Neutrophil (primary cell): ENCODE measurements around the gene VWA8.
"Not testable (repeated sequence)": the region's sequence is repeated elsewhere in the genome, so short reads cannot be mapped to it uniquely, and the experiment has no call there.

Source experiments
- H3K27ac ChIP-seq: fragments of 200-600 bp; sonication (generic); 2 replicates; pipeline ENCODE4 v1.5.1; 2016; ENCODE audit warnings: mild to moderate bottlenecking, moderate library complexity
- H3K27me3 ChIP-seq: fragments of 200-600 bp; sonication (generic); 2 replicates; pipeline ENCODE4 v1.6.0; 2016; ENCODE audit warnings: mild to moderate bottlenecking
- H3K36me3 ChIP-seq: fragments of 200-600 bp; sonication (generic); 2 replicates; pipeline ENCODE4 v1.5.1; 2017
- H3K4me1 ChIP-seq, 2 experiments: fragments of 200-600 bp in 1 of 2; sonication (generic) in 1 of 2; 1 replicate in 1 of 2; 2 replicates in 1 of 2; pipeline versions ENCODE4 v1.5.1 to v1.6.1; 2013 to 2016; ENCODE audit warnings: low read depth in 1 of 2, low read length in 1 of 2, mild to moderate bottlenecking in 1 of 2, moderate library complexity in 1 of 2; ENCODE audit not compliant: control insufficient read depth in 1 of 2, insufficient read depth in 1 of 2
- H3K4me3 ChIP-seq, 2 experiments: fragments of 200-600 bp in 1 of 2; sonication (generic) in 1 of 2; 1 replicate in 1 of 2; 2 replicates in 1 of 2; pipeline ENCODE4 v1.5.1; 2013 to 2016; ENCODE audit warnings: low read depth in 1 of 2, low read length in 1 of 2, mild to moderate bottlenecking in 1 of 2, moderate library complexity in 1 of 2
- H3K9me3 ChIP-seq: fragments of 200-600 bp; sonication (generic); 2 replicates; pipeline ENCODE4 v1.5.1; 2016
- TF ChIP-seq, protein P1 (sequence below): fragments of 200-600 bp; sonication (generic); IDR thresholded peaks from 2 replicates; pipeline ENCODE4 v1.5.1; 2016; ENCODE audit warnings: antibody characterized with exemption

Gene VWA8

DNA sequence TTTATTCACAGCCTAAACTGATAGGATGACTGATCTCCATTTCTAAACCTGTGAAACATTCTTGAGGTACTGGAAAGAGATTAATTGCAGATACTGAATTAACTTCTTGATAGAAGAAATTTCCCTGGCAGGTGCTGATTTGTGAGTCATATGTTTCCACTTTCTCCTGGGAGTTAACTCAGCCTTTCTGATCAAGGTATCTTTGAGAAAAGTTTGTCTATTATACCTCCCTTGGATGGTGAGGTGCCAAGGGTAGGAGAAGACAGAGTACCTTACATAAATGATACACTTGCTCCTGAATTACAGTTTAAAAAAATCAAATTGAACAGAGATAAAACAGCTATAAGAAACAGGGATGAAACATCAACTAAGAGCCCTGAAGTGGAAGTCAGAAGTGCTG is 380.6 kb downstream of the VWA8 start:
- TF ChIP-seq, protein P1, sequence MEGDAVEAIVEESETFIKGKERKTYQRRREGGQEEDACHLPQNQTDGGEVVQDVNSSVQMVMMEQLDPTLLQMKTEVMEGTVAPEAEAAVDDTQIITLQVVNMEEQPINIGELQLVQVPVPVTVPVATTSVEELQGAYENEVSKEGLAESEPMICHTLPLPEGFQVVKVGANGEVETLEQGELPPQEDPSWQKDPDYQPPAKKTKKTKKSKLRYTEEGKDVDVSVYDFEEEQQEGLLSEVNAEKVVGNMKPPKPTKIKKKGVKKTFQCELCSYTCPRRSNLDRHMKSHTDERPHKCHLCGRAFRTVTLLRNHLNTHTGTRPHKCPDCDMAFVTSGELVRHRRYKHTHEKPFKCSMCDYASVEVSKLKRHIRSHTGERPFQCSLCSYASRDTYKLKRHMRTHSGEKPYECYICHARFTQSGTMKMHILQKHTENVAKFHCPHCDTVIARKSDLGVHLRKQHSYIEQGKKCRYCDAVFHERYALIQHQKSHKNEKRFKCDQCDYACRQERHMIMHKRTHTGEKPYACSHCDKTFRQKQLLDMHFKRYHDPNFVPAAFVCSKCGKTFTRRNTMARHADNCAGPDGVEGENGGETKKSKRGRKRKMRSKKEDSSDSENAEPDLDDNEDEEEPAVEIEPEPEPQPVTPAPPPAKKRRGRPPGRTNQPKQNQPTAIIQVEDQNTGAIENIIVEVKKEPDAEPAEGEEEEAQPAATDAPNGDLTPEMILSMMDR = no peak
- H3K36me3 ChIP-seq = no peaks in the 10 kb centered on the region
- H3K9me3 ChIP-seq = no peaks in the 10 kb centered on the region
- peaks cover 32 to 36% of the 10 kb centered on the region in 2 experiments for H3K4me1 ChIP-seq
- H3K4me3 ChIP-seq = no peak overlapping the region
- H3K27ac ChIP-seq = no peak overlapping the region
- H3K27me3 ChIP-seq = no peaks in the 10 kb centered on the region

DNA sequence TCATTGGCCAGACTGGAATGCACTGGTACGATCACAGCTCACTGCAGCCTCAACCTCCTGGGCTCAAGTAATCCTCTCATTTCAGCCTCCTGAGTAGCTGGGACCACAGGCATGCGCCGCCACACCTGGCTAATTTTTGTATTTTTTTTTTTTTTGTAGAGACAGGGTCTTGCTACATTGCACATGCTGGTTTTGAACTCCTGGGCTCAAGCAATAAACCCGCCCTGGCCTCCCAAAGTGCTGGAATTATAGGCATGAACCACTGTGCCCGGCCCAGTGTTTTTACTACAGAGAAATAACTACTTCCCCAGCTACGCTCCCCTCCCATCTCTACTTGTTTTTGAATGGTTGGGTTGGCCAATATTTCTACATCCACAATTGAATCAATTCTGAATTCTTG is 381.0 kb downstream of the VWA8 start:
- H3K4me3 ChIP-seq = no peak overlapping the region
- TF ChIP-seq, protein P1 = no peak
- no peaks in the 10 kb centered on the region for H3K27me3 ChIP-seq
- no peaks in the 10 kb centered on the region for H3K9me3 ChIP-seq
- H3K36me3 ChIP-seq = no peaks in the 10 kb centered on the region
- H3K4me1 ChIP-seq = peaks cover 29 to 32% of the 10 kb centered on the region in 2 experiments
- no peak overlapping the region for H3K27ac ChIP-seq

DNA sequence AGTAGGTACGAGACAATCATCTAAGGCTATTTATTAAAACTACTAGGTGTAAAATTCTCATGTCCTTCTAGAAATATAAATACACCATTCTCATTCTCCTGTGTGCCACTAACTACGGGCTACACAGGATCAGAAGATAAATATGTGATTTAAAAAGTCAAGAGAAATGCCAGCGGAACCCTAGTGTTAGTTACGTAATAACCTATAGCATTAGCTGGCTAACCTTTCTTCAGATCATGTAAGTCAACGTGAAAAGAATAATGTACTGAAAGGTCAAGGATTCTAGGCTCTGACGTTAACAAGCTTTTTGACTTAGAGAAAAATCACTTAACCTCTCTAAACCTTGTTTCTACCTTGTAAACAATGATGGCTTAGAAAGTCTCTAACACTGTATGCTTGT is 381.7 kb downstream of the VWA8 start:
- no peak overlapping the region for H3K27ac ChIP-seq
- no peak overlapping the region for H3K4me3 ChIP-seq
- peaks cover 22 to 25% of the 10 kb centered on the region in 2 experiments for H3K4me1 ChIP-seq
- no peaks in the 10 kb centered on the region for H3K27me3 ChIP-seq
- no peaks in the 10 kb centered on the region for H3K36me3 ChIP-seq
- TF ChIP-seq, protein P1 = no peak
- no peaks in the 10 kb centered on the region for H3K9me3 ChIP-seq

DNA sequence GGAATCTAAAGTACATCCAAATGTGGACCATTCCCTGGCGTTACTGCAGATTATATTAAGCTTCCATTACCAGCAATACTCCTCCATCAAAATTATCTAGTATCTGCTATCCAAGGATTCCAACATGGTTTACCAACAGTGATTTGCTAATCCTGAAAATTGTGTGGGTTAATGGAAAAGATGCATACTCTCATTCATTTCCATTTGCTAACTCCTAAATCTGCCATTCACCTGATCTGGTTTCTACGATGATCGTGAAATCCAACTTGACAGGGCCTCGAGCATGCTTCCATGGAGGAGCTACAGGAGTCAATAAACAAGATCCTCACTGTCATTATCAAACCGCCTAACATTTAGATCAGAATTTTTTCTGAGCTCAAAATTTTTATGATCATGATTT is 382.5 kb downstream of the VWA8 start:
- Histone ChIP-seq H3K27me3 (no peaks in the 10 kb centered on the region), H3K27ac (no peak overlapping the region), H3K9me3 (no peaks in the 10 kb centered on the region), H3K4me3 (no peak overlapping the region), H3K36me3 (no peaks in the 10 kb centered on the region), H3K4me1 (peaks cover 21 to 22% of the 10 kb centered on the region in 2 experiments)
- TF ChIP-seq, protein P1 = no peak

DNA sequence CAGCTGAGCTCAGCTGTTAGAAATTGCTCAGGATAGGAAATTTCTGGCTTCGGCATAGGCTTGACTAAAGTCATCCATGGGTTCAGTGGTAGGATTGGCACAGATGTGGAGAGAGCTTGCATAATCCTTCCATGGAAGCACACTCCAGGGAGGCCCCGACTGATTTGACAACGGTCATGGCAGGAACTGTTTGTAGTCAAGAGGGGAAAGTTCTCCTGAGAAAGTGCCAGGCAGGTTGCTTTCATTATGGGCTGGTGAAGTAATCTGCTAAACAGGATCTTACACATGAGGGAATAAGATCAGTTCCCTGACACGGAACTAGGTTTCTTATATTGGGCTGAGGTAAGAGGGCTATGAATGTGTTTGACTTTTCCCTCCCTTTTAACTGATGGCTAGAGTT is 383.5 kb downstream of the VWA8 start:
- Histone ChIP-seq H3K36me3 (no peaks in the 10 kb centered on the region), H3K4me1 (peaks cover 21 to 22% of the 10 kb centered on the region in 2 experiments), H3K27ac (peak overlapping the region; percentile 43), H3K4me3 (no peak overlapping the region), H3K27me3 (no peaks in the 10 kb centered on the region), H3K9me3 (no peaks in the 10 kb centered on the region)
- TF ChIP-seq, protein P1 = no peak

DNA sequence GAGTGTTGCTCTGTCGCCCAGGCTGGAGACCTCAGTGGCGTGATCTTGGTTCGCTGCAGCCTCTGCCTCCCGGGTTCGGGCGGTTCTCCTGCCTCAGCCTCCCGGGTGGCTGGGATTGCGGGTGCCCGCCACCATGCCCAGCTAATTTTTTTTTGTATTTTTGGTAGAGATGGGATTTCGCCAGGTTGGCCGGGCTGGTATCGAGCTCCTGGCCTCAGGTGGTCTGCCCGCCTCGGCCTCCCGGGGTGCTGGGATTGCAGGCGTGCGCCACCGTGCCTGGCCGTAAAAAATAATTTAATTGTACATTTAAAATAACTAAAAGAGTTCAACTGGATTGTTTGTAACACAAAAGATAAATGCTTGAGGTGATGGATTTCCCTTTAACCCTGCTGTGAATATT is 387.3 kb downstream of the VWA8 start:
- H3K36me3 ChIP-seq, H3K27ac ChIP-seq, H3K27me3 ChIP-seq, H3K4me3 ChIP-seq, H3K9me3 ChIP-seq: not testable (repeated sequence)
- H3K4me1 ChIP-seq = peaks cover 21 to 22% of the 10 kb centered on the region in 2 experiments

DNA sequence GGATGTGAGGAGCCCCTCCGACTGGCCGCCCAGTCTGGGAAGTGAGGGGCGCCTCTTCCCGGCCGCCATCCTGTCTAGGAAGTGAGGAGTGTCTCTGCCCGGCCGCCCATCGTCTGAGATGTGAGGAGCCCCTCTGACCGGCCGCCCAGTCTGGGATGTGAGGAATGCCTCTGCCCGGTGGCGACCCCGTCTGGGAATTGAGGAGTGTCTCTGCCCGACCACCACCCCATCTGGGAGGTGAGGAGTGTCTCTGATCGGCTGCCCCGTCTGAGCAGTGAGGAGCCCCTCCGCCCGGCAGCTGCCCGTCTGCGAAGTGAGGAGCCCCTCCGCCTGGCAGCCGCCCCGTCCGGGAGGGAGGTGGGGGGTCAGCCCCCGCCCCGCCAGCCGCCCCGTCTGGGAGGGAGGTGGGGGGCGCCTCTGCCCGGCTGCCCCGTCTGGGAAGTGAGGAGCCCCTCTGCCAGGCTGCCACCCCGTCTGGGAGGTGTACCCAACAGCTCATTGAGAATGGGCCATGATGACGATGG is 389.0 kb downstream of the VWA8 start:
- peaks cover 12 to 13% of the 10 kb centered on the region in 2 experiments for H3K4me1 ChIP-seq
- not testable (repeated sequence) for H3K36me3 ChIP-seq, H3K27me3 ChIP-seq, H3K9me3 ChIP-seq, H3K4me3 ChIP-seq, H3K27ac ChIP-seq
